Natural killer cell (primary cell): ENCODE data around the gene ANTXRL. TPM values are rescaled to one million over a fixed set of nuclear protein-coding genes. Genes with fewer than 3 reads are reported as not detected.
"Not testable (repeated sequence)": the region's sequence is repeated elsewhere in the genome, so short reads cannot be mapped to it uniquely, and the experiment has no call there.

Source experiments
- ATAC-seq, 3 donors: fragments of 150-1000 bp in 2 of 3; fragments of 200-7000 bp in 1 of 3; cut with Tn5 transposase; 1 replicate in 1 of 3; 2 replicates in 2 of 3; pipeline ENCODE4 v1.10.0; 2021; ENCODE audit warnings: mild to moderate bottlenecking in 2 of 3, moderate library complexity in 2 of 3
- DNase-seq, 2 donors: peaks; one replicate each; pipeline versions ENCODE4 v3.0.0 to v3.0.0-alpha.2; 2013 to 2021; ENCODE audit warnings: mixed read lengths in 1 of 2
- H3K27ac ChIP-seq: one replicate; pipeline ENCODE4 v1.5.1; 2013; ENCODE audit warnings: mild to moderate bottlenecking, low read length
- H3K27me3 ChIP-seq: one replicate; pipeline ENCODE4 v1.6.1; 2013; ENCODE audit warnings: low read length; ENCODE audit not compliant: control insufficient read depth, insufficient read depth
- H3K36me3 ChIP-seq: one replicate; pipeline ENCODE4 v1.6.1; 2013; ENCODE audit warnings: low read length; ENCODE audit not compliant: control insufficient read depth, insufficient read depth
- H3K4me1 ChIP-seq: one replicate; pipeline ENCODE4 v1.6.1; 2013; ENCODE audit warnings: low read length; ENCODE audit not compliant: control insufficient read depth, insufficient read depth
- H3K4me3 ChIP-seq: one replicate; pipeline ENCODE4 v1.5.1; 2013; ENCODE audit warnings: low read length
- H3K9me3 ChIP-seq: one replicate; pipeline ENCODE4 v1.6.1; 2013; ENCODE audit warnings: low read length; ENCODE audit not compliant: control insufficient read depth, insufficient read depth
- H3K27ac Mint-ChIP-seq, 2 donors: one replicate each; pipeline ENCODE4 v1.8.0; 2022; ENCODE audit warnings: mild to moderate bottlenecking in 2 of 2, mixed read lengths in 2 of 2, moderate library complexity in 1 of 2
- H3K27me3 Mint-ChIP-seq, 2 donors: one replicate each; pipeline ENCODE4 v1.8.0; 2022; ENCODE audit warnings: low read depth in 2 of 2, mixed read lengths in 2 of 2
- H3K36me3 Mint-ChIP-seq: one replicate; pipeline ENCODE4 v1.8.0; 2022; ENCODE audit warnings: mixed read lengths
- H3K4me1 Mint-ChIP-seq, 2 donors: one replicate each; pipeline ENCODE4 v1.8.0; 2022; ENCODE audit warnings: mixed read lengths in 2 of 2
- H3K4me3 Mint-ChIP-seq: one replicate; pipeline ENCODE4 v1.8.0; 2022; ENCODE audit warnings: mild to moderate bottlenecking, moderate library complexity, mixed read lengths
- H3K9me3 Mint-ChIP-seq, 2 donors: one replicate each; pipeline ENCODE4 v1.8.0; 2022; ENCODE audit warnings: mixed read lengths in 2 of 2
- WGBS: methylation state at CpG from one replicate; pipeline ENCODE4 v1.1.7; 2013; ENCODE audit warnings: missing lambda C conversion rate; ENCODE audit not compliant: insufficient coverage; 5-methylcytosine and 5-hydroxymethylcytosine counted together
- intact Hi-C: fragments of 100-400 bp; cut with micrococcal nuclease; formaldehyde crosslinking; loops from one replicate; pipeline ENCODE4 v1.14.2; 2022
- total RNA-seq, 4 donors: library from RNA; stranded (reverse); fragments of 120-200 nt in 1 of 4; gene quantifications; one replicate each; pipeline versions ENCODE4 v1.2.3 to v1.2.4, GENCODE V29; 2013 to 2022
- TF ChIP-seq, protein P1 (sequence below): fragments of 200-600 bp; IDR thresholded peaks from one replicate; pipeline ENCODE4 v1.8.0; 2022; ENCODE audit warnings: antibody characterized with exemption

ANTXRL gene
- total RNA-seq, 3 donors from 2014 or later (not counting 1 experiment from before 2014, with no cell fraction given), result not detected

DNA sequence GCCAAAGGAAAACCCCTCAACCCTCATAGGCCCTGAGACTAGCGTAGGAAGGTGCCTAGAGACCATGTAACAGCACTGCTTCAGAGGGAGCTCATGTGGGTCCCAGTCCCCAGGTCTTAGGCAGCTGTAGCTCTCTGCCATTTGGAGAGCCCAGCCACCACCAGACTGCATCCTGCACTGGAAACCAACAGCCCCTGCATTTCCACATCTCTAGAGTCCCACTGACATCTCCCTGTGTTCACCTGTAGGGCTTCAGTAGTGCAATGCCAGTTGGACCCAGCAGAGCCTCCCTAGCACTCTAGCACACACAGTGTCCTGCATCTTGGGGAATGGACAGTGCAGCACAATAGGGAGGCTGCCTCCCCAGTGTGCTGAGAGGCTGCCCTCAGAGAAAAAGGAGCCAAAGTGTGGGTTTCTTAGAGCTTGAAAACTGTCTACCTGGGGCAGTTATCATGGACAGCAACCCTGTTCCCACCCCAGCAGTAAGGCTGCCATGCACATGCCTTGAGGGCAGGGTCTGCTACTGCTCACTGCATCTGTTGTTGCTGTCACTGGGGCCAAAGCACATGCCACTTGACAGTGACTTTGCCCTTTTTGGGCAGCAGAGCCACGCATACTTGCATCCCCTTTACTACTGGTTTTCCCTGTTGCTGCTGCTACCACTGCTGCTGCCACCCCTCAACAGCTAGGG, 46.7 kb upstream of the ANTXRL start:
- Histone ChIP-seq H3K27me3 (no peaks in the 10 kb centered on the region), H3K4me1 (peaks cover 10% of the 10 kb centered on the region), H3K4me3 (no peak overlapping the region), H3K27ac (no peak overlapping the region), H3K36me3 (no peaks in the 10 kb centered on the region), H3K9me3 (no peaks in the 10 kb centered on the region)
- DNase-seq (peak in 1 of 2 donors; percentile 10), ATAC-seq (no peak)
- Mint-ChIP-seq H3K27me3 (no peaks in the 10 kb centered on the region), H3K9me3 (peaks cover 0 to 2% of the 10 kb centered on the region in 2 donors), H3K27ac (no peak overlapping the region), H3K4me1 (peaks cover 7 to 9% of the 10 kb centered on the region in 2 donors), H3K4me3 (no peak overlapping the region), H3K36me3 (peaks cover 9% of the 10 kb centered on the region)
- TF ChIP-seq, protein P1, sequence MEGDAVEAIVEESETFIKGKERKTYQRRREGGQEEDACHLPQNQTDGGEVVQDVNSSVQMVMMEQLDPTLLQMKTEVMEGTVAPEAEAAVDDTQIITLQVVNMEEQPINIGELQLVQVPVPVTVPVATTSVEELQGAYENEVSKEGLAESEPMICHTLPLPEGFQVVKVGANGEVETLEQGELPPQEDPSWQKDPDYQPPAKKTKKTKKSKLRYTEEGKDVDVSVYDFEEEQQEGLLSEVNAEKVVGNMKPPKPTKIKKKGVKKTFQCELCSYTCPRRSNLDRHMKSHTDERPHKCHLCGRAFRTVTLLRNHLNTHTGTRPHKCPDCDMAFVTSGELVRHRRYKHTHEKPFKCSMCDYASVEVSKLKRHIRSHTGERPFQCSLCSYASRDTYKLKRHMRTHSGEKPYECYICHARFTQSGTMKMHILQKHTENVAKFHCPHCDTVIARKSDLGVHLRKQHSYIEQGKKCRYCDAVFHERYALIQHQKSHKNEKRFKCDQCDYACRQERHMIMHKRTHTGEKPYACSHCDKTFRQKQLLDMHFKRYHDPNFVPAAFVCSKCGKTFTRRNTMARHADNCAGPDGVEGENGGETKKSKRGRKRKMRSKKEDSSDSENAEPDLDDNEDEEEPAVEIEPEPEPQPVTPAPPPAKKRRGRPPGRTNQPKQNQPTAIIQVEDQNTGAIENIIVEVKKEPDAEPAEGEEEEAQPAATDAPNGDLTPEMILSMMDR, result no peak
- 78% methylated on average over 2 of the region's 2 CpGs for WGBS
- intact Hi-C loops, result no loop called here

GRCh38 chr10:46240684-46241565, 45.9 kb upstream of the ANTXRL start:
- H3K4me3 Mint-ChIP-seq, result no peak overlapping the region
- TF ChIP-seq, protein P1, result no peak
- H3K27ac Mint-ChIP-seq, result peak overlapping the region in 1 of 2 donors; percentile 26
- no peaks in the 10 kb centered on the region for H3K36me3 ChIP-seq
- peaks cover 10% of the 10 kb centered on the region for H3K4me1 ChIP-seq
- 75% methylated on average over 2 of the region's 2 CpGs for WGBS
- H3K4me3 ChIP-seq, result no peak overlapping the region
- no peak overlapping the region for H3K27ac ChIP-seq
- peaks cover 9% of the 10 kb centered on the region for H3K36me3 Mint-ChIP-seq
- H3K9me3 Mint-ChIP-seq, result peaks cover 0 to 2% of the 10 kb centered on the region in 2 donors
- DNase-seq (peak; percentile 14 to 39), ATAC-seq (peak in 2 of 3 donors; percentile 56 to 83)
- intact Hi-C loops, result no loop called here
- H3K27me3 Mint-ChIP-seq, result no peaks in the 10 kb centered on the region
- peaks cover 7 to 9% of the 10 kb centered on the region in 2 donors for H3K4me1 Mint-ChIP-seq
- no peaks in the 10 kb centered on the region for H3K9me3 ChIP-seq
- no peaks in the 10 kb centered on the region for H3K27me3 ChIP-seq

DNA sequence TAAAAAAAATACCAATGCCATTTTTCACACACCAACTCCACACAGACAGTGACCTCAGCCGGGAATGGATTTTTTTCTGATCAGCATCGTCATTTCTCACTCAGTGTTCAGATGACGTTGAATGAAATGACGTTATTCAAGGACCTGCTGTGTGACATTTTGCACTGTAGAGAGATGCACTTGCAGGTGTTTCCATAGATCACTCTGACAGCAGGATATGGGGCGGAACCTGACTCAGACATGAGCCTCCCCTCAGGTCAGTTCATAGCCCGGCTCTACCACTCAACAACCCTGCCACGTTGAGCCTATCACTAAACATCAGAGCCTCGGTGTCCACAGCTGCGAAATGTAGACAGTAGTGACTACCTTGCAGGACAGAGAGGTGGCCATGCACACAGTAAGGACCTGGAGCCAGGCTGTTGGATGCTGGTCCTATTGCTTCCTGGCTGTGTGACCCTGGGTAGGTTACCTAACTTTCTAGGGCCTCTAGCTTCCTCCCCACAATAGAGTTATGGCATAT, 41.4 kb upstream of the ANTXRL start:
- no peaks in the 10 kb centered on the region for H3K27me3 ChIP-seq
- no peak overlapping the region for H3K27ac Mint-ChIP-seq
- peaks cover 7 to 9% of the 10 kb centered on the region in 2 donors for H3K4me1 Mint-ChIP-seq
- TF ChIP-seq, protein P1, result no peak
- H3K36me3 Mint-ChIP-seq, result peaks cover 9% of the 10 kb centered on the region
- no peaks in the 10 kb centered on the region for H3K27me3 Mint-ChIP-seq
- intact Hi-C loops, result no loop called here
- H3K4me3 Mint-ChIP-seq, result no peak overlapping the region
- 91% methylated on average over 9 of the region's 9 CpGs for WGBS
- no peak for ATAC-seq
- no peak overlapping the region for H3K27ac ChIP-seq
- no peaks in the 10 kb centered on the region for H3K36me3 ChIP-seq
- H3K4me3 ChIP-seq, result no peak overlapping the region
- no peaks in the 10 kb centered on the region for H3K9me3 ChIP-seq
- peaks cover 0 to 2% of the 10 kb centered on the region in 2 donors for H3K9me3 Mint-ChIP-seq
- no peak for DNase-seq
- H3K4me1 ChIP-seq, result peaks cover 8% of the 10 kb centered on the region

DNA sequence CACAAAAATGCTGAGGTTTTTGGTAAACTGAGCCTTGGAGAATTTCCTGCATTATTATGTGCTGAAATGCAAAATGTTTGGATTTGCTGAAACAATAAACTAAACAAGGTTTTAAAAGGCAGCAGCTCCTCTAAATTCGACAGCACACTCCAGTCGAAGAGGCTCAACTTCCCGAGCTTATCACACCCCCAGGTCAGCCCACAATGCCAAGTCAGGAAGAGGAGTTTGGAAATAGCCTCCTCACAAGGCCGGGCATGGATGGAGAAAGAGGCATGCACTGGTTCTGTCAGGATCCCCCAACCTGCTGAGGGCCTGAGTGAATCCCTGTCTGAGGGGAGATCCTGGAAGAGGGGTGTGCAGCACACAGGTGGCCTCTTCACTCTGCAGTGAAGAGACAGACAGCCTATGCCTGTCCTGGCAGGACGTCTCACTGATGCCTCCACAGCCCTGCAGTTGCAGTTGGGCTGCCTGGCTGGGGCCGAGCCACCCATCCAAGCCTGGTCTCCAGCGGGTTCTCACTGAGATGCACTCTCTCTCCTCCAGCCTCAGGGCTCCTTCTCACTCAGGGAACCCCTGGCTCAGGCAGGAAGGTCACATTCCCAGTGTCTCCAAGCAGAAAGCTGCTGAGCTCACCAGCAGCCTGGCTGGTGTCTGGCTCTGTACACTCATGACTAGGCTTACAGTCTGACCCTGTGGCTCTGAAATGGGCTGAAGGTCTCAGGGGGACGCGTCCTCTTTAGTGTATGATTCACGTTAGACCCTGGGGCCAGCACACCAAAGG, 40.2 kb upstream of the ANTXRL start:
- not testable (repeated sequence) for H3K36me3 ChIP-seq, H3K27ac Mint-ChIP-seq
- WGBS, result 83% methylated on average over 8 of the region's 10 CpGs

More for the DNA sequence above, 40.2 kb upstream of the ANTXRL start:
- H3K9me3 Mint-ChIP-seq, H3K4me1 Mint-ChIP-seq, H3K27ac ChIP-seq, H3K27me3 Mint-ChIP-seq, H3K4me1 ChIP-seq, intact Hi-C loops, H3K9me3 ChIP-seq, H3K4me3 Mint-ChIP-seq, H3K4me3 ChIP-seq, DNase-seq, H3K36me3 Mint-ChIP-seq, ATAC-seq, H3K27me3 ChIP-seq: not testable (repeated sequence)
